HG02610 (cell line): ENCODE results near the gene FOXR2.

Source experiments
- ATAC-seq: cut with Tn5 transposase; IDR thresholded peaks from one replicate; pipeline ENCODE4 v1.9.1; 2021; ENCODE audit warnings: mild to moderate bottlenecking, moderate library complexity; ENCODE audit not compliant: unreplicated experiment

Gene FOXR2, protein sequence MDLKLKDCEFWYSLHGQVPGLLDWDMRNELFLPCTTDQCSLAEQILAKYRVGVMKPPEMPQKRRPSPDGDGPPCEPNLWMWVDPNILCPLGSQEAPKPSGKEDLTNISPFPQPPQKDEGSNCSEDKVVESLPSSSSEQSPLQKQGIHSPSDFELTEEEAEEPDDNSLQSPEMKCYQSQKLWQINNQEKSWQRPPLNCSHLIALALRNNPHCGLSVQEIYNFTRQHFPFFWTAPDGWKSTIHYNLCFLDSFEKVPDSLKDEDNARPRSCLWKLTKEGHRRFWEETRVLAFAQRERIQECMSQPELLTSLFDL

DNA sequence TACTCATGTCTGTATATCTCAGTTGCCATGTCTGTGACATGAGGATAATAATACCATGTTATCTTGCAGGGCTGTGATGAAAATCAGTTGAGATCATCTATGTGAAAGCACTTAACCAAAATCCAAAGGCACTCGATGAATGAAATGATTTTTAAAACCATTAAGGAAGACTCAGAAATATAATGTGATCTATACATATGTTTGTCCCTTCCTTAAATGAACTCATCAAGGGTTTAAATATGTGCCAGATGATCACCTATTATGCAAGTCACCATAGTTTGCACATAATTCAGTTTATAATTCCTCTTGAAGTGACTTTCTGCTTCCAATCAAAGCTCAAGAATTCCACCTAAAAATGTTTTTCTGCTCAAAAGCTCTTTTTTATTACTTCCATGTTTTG is at the start of gene FOXR2:
Gene FOXR2 (plus strand): TSS at position 301 of the 400 bp plus-strand sequence. CDS start 312 bp downstream, outside the sequence.
- ATAC-seq, result no peak

- no peak for ATAC-seq
These were observed 44.1 kb upstream of the FOXR2 start for GRCh38 chrX:55579115-55579514.

- no peak for ATAC-seq
These were observed 40.8 kb upstream of the FOXR2 start for GRCh38 chrX:55582447-55582846.

DNA sequence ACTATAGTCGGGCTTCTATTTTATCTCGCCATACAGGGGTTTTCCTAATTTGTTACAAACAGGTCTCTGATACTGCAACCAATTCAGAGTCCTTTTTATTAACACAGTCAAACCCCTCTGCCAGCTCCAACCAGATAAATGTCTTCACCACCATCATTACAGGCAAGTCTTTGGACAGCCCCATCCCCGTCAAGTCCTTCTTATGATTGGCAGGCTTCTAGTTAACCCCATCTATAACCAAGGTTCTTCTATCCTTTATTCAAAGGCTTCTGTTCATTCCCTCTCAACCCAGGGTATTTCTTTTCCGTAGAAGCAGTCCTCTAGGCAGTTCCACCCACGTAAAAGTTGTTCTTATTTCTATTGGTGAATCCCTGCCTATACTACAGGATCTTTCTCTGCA is 29.9 kb upstream of the FOXR2 start:
- no peak for ATAC-seq

DNA sequence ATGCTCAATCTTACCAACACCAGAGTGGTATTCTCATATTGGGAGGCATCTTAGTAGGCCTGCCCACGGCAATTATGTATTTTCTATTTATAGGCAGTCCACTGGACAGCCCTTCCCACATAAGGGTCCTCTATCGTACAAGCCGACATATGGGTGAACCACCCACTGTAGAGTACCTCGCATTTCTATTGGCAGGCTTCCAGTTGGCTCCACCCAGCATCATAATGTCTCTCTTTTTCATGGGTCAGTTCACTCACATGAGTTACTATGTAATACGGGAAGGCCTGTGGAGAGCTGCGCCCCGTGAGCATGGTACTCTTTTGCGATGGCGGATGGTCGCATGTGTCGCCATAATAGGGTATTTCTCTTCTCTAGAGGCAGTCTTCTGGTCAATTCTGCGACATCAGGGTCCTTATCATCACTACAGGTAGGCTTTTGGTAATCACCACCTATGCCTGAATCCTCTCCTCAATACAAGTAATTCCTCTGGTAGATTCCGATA is 29.4 kb upstream of the FOXR2 start:
- no peak for ATAC-seq

DNA sequence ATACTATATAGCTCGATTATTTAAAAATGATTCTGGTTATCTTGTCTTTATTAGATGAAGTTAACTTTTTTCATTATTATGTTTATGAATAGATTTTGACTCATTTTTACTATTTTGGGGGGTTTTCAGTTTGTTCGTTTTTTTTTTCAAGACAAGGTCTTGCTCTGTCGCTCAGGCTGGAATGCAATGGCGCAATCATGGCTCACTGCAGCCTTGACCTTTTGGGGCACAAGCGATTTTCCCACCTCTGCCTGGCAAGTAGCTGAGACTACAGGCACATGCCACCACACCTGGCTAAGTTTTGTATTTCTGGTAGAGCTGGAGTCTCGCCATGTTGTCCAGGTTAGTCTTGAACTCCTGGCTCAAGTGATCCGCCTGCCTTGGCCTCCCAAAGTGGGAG is 24.9 kb upstream of the FOXR2 start:
- no peak for ATAC-seq

DNA sequence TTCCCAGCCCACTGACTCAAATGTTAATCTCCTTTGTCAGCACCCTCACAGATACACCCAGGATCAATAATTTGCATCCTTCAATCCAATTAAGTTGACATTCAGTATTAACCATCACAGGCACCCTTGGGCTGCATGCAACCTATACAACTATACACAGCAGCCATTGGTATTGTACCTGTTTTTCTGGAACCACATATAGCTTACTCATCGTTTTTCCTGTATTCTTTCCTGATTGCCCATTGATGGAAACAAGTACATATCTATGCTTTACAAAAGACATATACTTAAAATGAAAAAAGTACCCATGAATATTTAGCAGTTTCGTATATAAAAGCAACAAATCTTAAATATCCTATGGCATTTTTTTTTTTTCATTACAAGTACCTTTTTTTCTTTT is 3.7 kb upstream of the FOXR2 start:
- ATAC-seq, result no peak

DNA sequence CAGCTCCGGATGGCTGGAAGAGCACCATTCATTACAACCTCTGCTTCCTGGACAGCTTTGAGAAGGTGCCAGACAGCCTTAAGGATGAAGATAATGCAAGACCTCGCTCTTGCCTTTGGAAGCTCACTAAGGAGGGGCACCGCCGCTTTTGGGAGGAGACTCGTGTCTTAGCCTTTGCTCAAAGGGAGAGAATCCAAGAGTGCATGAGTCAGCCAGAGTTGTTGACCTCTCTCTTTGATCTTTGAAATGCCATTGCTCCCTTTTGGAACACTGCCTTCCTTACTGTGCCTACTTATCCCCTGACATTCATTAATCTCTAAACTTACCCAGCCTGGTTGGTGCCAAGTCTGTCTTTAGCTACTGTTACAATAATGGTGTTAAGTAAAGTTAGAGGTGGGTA is 1.2 kb downstream of the FOXR2 start:
- no peak for ATAC-seq

GRCh38 chrX:55636109-55636508 is 12.9 kb downstream of the FOXR2 start:
- no peak for ATAC-seq

GRCh38 chrX:55638933-55639332 is 15.7 kb downstream of the FOXR2 start:
- ATAC-seq, result no peak

GRCh38 chrX:55640854-55641253 is 17.7 kb downstream of the FOXR2 start:
- peak; percentile 83 for ATAC-seq

DNA sequence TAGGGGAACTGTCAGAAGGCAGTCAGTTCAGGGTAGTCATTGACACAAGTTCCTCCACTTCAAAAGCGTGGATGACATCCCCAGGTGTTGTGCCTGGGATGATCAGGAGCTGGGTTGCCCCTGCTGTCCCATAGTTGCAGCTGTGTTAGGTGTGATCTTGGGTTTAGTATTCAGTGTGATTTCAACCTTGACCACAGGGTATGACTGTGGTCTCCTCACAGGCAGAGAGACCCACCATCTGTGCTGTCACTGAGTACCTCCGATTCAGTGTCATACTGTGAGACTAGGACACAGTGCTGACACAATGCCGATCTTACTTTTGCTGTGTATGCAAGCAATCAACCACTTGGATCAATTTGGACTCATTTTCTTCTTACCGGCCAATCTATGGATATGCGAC is 25.2 kb downstream of the FOXR2 start:
- ATAC-seq, result peak; percentile 70

GRCh38 chrX:55659931-55660330 is 36.7 kb downstream of the FOXR2 start:
- no peak for ATAC-seq

DNA sequence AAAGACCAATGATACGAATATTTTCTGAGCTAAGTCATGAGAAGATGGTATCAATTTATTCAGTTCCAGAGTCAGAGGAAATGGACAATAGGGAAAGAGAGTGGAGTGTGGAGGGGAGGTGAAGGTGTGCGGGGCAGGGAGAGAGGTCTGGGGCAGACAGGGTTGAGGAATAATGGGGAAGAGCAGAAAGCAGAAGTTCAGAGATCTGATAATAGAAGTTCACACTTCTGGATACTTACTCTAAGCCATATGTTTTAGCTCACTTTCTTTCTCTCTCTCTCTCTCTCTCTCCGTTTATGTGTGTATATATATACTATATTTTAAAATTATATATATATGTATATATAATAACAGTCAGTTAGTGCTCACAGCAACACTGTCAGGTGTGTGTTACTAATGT is 40.4 kb downstream of the FOXR2 start:
- no peak for ATAC-seq

- ATAC-seq, result no peak
These were observed 44.9 kb downstream of the FOXR2 start for GRCh38 chrX:55668084-55668483.
